Colonic mucosa (tissue), 4 donors: ENCODE results near the gene PDPK1. TPM values are rescaled to one million over a fixed set of nuclear protein-coding genes. Genes with fewer than 3 reads are reported as not detected.
"Not testable (repeated sequence)": the region's sequence is repeated elsewhere in the genome, so short reads cannot be mapped to it uniquely, and the experiment has no call there.

ENCODE experiments used
- DNase-seq: peaks from one replicate; pipeline ENCODE4 v3.0.0-alpha.2; 2020
- H3K27ac ChIP-seq: fragments of 200-600 bp; one replicate; pipeline ENCODE4 v1.8.0; 2021
- H3K27me3 ChIP-seq: fragments of 200-600 bp; one replicate; pipeline ENCODE4 v1.8.0; 2021
- H3K36me3 ChIP-seq: fragments of 200-600 bp; one replicate; pipeline ENCODE4 v1.8.0; 2021
- H3K4me1 ChIP-seq: fragments of 200-600 bp; one replicate; pipeline ENCODE4 v1.8.0; 2021; ENCODE audit warnings: mild to moderate bottlenecking
- H3K4me3 ChIP-seq: fragments of 200-600 bp; one replicate; pipeline ENCODE4 v1.8.0; 2021
- H3K9ac ChIP-seq, 2 donors: one replicate each; pipeline ENCODE4 v1.7.0; 2013; ENCODE audit warnings: control low read depth in 2 of 2, low read depth in 2 of 2, low read length in 2 of 2
- H3K9me3 ChIP-seq: fragments of 200-600 bp; one replicate; pipeline ENCODE4 v1.8.0; 2021
- intact Hi-C: fragments of 100-400 bp; cut with DNase I; formaldehyde crosslinking; loops from one replicate; pipeline ENCODE4 v1.14.1; 2022
- total RNA-seq, 2 donors: library from RNA; stranded (reverse); fragmentation: NEBNext Ultra II Directional in 1 of 2; extraction: Animal tissue kit (Norgen Biotek cat#: 25700) in 1 of 2; gene quantifications; one replicate each; pipeline ENCODE4 v1.2.1, GENCODE V29; 2021
- TF ChIP-seq, protein P1 (sequence below): fragments of 200-600 bp; IDR thresholded peaks from one replicate; pipeline ENCODE4 v1.8.0; 2022; ENCODE audit warnings: antibody characterized with exemption, mild to moderate bottlenecking
- donor health status: healthy.
- donor health status: DM: no; HTN: no; CAD: no.
- donor health status: DM: no; HTN: no; CAD: no.

The PDPK1 gene
- total RNA-seq, 2 donors from 2014 or later = 60.4 to 71.5 TPM

DNA sequence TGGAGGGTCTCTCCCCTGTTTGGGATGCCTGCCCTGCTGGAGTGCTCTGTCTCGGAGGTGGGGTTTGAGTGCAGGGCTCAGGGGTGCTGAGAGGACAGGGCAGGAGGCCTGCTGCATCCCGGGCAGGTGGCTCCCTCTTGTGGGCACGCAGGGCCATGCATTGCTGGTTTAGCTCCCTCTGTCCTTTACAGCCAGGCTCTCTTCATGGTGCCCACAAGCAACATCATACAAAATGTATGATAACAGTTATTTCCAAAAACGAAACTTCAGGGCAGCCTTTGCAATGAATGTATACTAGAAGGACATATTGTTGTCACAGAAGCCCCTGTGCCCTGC is 22.9 kb downstream of the PDPK1 start:
- H3K4me3 ChIP-seq, H3K27me3 ChIP-seq, H3K27ac ChIP-seq, H3K36me3 ChIP-seq, H3K4me1 ChIP-seq, H3K9me3 ChIP-seq, intact Hi-C loops, H3K9ac ChIP-seq: not testable (repeated sequence)
- TF ChIP-seq, protein P1, sequence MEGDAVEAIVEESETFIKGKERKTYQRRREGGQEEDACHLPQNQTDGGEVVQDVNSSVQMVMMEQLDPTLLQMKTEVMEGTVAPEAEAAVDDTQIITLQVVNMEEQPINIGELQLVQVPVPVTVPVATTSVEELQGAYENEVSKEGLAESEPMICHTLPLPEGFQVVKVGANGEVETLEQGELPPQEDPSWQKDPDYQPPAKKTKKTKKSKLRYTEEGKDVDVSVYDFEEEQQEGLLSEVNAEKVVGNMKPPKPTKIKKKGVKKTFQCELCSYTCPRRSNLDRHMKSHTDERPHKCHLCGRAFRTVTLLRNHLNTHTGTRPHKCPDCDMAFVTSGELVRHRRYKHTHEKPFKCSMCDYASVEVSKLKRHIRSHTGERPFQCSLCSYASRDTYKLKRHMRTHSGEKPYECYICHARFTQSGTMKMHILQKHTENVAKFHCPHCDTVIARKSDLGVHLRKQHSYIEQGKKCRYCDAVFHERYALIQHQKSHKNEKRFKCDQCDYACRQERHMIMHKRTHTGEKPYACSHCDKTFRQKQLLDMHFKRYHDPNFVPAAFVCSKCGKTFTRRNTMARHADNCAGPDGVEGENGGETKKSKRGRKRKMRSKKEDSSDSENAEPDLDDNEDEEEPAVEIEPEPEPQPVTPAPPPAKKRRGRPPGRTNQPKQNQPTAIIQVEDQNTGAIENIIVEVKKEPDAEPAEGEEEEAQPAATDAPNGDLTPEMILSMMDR = peak; percentile 24
- peak; percentile 80 for DNase-seq

DNA sequence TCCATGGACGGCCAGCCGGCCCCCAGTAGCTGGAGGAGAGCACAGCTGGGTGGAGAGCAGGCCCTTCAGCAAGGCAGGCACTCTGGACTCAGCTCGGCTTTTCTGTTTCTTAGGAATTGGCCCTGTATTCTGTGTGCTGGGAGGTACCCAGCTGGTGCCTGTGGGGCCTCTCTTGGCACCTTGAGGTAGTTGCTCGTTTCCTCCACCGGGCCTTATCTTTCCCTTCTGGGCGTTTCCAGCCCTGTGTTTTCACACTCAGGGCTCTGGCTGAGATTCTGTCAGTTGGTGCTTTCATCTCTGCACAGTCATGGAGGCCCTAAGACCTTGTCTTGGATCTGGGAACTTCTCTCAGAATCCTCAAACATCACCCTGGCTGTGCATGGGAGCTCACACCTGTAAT is 29.7 kb downstream of the PDPK1 start:
- H3K27me3 ChIP-seq, H3K9ac ChIP-seq, intact Hi-C loops, H3K36me3 ChIP-seq, H3K4me3 ChIP-seq, H3K4me1 ChIP-seq, H3K9me3 ChIP-seq, DNase-seq, H3K27ac ChIP-seq: not testable (repeated sequence)

DNA sequence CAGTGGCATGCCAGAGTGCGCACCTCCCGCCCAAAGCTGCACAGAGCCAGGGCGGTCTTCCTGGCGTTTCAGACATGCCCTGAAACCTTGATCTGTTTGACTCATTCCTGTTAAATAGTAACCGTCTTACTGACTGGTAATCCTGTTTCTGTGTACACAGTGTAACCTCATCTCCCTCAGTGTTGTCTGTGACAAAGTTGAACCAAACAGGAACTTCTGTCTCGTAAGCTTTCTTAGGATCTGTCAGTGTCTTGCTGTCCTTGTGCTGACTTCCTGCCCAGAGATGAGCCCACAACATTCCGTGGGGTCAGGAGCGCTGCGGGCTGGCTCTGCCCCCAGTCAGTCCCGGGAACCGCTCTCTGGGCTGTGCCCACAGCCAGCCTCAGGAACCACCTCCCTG is 30.8 kb downstream of the PDPK1 start:
- H3K4me1 ChIP-seq, H3K9ac ChIP-seq, H3K27me3 ChIP-seq, H3K9me3 ChIP-seq, H3K36me3 ChIP-seq, DNase-seq, intact Hi-C loops, H3K27ac ChIP-seq, H3K4me3 ChIP-seq: not testable (repeated sequence)

DNA sequence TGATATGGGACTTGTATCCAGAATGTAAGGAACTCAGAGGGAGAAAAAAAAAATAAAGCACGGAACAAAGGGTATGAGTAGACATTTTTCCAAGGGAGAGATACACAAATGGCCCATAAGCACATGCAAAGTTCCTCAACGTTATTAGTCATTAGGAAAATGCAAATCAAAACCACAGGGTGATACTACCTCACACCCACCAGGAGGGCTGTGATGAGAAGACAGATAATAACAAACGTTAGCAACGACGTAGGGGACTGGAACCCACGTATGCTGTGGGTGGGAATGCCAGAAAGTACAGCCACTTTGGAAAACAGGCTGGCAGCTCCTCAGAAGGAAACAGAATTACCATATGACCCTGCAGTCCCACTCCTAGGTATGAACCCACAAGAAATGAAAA is 34.9 kb downstream of the PDPK1 start:
- DNase-seq, H3K4me1 ChIP-seq, H3K4me3 ChIP-seq, H3K9ac ChIP-seq, H3K9me3 ChIP-seq, intact Hi-C loops, H3K36me3 ChIP-seq, H3K27me3 ChIP-seq, H3K27ac ChIP-seq: not testable (repeated sequence)

DNA sequence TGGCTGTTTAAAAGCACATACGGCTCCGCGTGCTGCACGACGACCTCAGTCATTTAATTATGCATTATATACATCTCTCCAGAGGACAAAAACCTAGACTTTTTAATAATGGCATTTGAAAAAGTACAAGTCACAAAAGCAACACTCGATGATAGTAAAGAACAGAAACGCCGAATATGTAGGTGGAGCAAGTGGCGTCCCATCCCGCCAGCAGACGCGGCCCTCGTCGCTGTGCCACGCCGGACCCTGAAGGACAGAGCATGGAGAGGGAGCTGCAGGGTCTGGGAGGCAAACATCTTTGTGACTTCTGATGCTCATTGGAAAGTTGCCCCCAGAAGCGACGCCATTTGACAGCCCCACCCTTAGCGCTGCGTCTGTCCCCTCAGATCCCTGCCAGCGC is 38.0 kb downstream of the PDPK1 start:
- H3K27me3 ChIP-seq, H3K4me3 ChIP-seq, H3K9me3 ChIP-seq, H3K4me1 ChIP-seq, H3K36me3 ChIP-seq, H3K9ac ChIP-seq, DNase-seq, intact Hi-C loops, H3K27ac ChIP-seq: not testable (repeated sequence)

DNA sequence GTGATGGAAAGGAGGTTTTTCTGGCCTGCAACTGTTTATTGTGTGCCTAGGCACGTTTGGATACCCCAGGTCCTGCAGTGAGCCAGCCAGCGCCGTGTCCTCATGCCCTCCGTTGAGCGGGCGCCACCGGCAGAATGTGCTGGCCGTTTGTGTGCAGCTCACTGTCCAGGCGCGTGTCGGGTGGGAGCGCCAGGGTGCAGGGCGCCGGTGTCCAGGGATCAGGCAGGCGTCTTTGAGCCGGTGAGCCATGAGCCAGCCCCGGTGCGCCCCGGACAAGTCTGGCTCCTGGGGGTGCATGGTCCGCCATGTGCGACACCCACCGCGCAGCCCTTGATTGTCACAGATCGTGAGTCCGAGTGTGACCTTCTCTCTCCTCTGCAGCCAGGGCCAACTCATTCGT is 39.2 kb downstream of the PDPK1 start:
- DNase-seq, H3K9me3 ChIP-seq, intact Hi-C loops: not testable (repeated sequence)

DNA sequence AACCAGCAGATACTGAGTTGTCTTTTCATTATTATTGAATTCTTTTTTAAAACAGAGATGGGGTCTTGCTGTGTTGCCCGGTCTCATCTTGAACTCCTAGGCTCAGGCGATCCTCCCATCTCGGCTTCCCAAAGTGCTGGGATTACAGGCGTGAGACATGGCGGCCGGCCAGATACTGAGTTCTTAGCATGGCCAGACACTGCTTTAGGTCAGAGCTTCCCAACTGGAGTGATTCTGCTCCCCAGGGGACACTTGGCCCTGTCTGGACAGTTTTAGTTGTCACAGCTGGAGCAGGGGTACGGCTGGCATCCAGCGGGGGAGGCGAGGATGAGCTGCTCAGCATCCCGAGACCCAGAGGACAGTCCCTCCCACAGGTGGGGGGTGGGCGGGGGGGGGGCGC is 41.1 kb downstream of the PDPK1 start:
- DNase-seq, intact Hi-C loops, H3K4me1 ChIP-seq, H3K27me3 ChIP-seq, H3K9ac ChIP-seq, H3K27ac ChIP-seq, H3K4me3 ChIP-seq, H3K9me3 ChIP-seq, H3K36me3 ChIP-seq: not testable (repeated sequence)

More for the DNA sequence above, 39.2 kb downstream of the PDPK1 start:
- not testable (repeated sequence) for H3K4me3 ChIP-seq, H3K9ac ChIP-seq, H3K27me3 ChIP-seq, H3K27ac ChIP-seq, H3K4me1 ChIP-seq, H3K36me3 ChIP-seq

DNA sequence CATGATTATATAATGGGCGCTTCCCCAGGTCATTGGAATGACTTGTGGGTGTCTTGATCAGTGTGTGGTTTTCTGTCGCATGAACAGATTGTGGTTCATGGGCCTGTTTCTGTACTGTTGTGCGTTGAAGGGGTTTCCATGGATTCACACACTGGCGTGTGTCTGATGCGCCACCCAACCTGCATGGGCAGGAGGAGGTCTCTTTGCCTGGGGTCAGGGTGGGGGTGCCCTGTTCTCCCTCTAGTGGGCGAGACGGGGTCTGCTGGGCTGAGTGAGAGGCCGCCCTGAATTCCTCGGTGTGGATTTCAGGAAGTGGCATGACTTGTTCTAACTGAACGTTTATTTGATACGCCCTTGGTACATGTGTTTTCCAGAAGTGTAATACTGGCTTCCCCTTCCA is 42.3 kb downstream of the PDPK1 start:
- H3K9me3 ChIP-seq, H3K27me3 ChIP-seq, H3K4me1 ChIP-seq, H3K4me3 ChIP-seq, DNase-seq, H3K9ac ChIP-seq, intact Hi-C loops, H3K36me3 ChIP-seq, H3K27ac ChIP-seq: not testable (repeated sequence)

DNA sequence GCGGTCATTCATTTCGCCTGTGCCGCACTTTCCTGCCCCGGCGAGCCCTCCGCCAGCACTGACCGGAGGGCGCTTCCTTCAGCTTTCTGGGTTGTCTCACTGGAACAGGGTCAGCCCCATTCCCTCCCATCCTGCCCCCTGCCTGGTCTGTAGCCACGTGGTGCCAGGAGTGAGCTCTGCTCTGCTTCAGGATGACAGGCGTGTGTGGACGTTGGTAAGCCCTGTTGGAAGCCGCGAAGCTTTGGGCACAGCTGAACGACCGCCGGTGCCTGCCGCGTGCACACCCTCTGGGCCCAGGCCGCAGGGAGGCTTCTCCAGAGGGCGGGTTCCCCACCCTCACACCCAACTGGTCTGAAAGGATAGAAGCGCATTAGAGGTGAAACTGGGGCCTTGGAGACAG is 43.0 kb downstream of the PDPK1 start:
- H3K9me3 ChIP-seq, H3K4me1 ChIP-seq, H3K27ac ChIP-seq, H3K4me3 ChIP-seq, H3K9ac ChIP-seq, H3K36me3 ChIP-seq, intact Hi-C loops, H3K27me3 ChIP-seq, DNase-seq: not testable (repeated sequence)
